GM21360 (cell line): ENCODE results near the gene EHD1.

ENCODE experiments used
- ATAC-seq: cut with Tn5 transposase; IDR thresholded peaks from one replicate; pipeline ENCODE4 v1.9.1; 2021; ENCODE audit warnings: mild to moderate bottlenecking, moderate library complexity; ENCODE audit not compliant: unreplicated experiment

Gene EHD1

DNA sequence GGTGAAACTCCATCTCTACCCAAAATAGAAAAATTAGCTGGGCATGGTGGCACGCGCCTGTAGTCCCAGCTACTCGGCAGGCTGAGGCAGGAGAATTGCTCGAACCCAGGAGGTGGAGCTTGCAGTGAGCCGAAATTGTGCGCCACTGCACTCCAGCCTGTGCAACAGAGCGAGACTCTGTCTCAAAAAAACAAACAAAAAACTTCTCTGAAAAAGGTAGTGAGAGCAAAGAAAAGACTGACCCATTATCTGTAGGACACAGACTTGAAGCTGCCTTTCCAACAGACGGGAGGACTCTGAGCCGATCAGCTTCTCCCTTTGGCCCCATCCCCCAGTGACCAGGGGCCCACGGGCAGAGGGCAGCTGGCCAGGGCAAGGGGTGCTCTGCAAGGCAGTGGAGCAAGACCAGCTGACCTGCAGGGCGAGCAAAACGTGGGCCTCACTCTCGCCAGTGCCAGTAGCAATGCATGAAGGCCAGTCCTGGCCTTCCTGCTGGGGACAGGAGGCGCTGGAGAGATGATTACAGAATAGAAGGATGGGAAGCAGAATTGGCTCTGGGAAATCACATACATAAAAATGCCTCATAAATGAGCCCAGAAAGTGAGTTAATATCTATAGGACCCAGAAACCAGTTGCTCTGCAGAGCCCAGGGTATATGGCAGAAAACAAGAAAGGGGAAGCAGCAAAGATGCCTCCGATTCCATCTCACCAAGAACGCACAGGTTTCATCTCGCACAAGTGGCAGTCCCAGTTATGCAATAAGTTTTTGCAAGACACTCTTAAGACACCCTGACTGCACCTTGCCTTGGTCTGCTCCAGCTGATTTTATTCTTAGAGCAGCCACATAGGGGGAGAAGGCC lies 2.8 kb downstream of the EHD1 start:
- no peak for ATAC-seq

DNA sequence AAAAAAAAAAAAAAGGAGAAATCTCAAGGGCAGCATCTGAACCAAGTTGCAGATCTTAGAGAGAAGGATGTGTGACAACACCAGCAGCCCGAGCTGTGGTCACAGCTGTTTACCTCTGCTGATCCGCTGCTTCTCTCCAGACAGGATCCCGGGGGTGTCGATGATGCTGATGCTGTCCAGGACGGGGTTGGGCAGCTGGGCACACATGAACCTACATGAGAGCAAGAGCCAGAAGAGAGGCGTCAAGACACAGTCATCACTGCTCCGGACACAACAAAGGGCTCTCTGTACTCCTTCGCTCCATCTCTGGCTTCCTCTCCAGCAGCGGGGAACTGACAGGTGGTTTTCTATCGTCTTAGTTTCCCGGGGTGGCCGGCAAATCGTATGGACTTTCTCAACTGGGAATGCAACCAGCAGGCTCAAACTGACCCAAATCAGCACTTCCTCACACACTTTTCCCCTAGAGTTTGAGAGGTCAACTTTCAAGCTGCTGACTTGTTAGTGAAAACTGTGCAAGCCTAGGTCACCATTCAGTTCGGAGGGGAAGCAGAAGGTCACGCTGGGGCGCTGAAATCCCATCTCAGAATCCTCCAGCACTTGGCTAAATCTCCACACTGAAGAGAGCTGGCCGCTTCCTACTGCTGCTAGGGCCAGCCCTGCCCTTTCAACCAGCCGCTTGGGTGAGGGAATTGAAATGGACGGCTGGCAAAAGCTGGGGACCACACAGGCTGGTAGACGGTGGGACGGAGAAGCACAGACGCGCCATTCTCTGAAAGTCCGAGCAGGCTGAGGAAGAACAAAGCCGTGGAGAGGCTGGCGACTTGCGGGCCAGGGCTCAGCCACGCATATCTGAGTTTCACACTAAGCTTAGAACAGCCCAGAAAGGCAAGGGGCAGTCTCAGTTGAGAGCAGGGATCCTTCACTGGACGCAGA lies 3.8 kb downstream of the EHD1 start:
- ATAC-seq = no peak

DNA sequence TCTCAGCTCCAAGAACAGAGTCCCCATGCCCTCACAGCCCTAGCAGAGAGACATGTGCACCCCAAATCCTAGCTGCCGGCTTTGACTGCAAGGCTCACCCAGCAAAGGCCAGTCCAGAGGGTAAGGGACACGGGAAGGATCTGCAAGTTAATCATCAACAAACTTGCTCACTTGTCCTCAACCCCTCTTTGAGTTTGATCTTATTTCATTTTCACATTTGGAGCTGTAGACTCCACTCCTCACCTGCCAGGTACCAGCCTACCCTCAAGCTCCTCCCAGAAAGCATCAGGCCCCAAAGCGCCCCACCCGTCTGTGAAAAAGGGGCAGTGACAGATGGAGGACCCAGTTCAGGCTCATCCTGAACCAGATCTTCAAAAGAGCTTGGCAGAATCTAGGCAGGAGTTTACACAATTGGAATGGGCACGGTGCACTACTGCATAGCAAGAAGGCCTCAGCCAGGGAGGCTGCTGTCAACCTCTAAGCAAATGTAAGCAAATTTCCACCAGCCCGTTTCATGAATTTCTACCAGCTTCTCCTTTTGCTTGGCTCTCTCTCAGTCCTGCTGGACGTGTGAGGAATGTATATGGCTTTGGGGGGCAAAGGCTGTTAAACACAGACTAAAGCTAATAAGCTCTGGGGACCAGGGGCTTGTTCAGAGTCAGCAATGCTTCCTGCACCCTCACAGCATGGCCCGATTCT lies 5.5 kb downstream of the EHD1 start:
- no peak for ATAC-seq

DNA sequence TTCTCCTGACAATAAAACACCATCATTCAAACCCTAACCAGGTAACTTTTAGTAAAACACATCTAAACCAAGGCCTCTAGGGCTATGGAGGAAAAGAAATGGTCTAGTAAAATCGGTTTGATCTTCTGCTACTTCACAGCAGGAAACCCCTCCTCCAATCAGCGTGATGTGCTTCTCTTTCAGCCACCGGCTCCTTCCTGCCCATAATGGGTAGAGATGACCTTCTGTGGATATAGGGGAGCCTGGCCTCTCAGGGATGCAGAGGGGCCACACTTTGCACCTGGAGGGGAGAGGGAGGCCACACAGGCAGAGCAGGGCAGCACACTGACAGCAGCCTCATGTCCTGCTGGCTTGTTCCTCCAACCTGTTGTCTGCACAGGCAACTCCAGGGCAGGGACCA lies 6.9 kb downstream of the EHD1 start:
- ATAC-seq = no peak

DNA sequence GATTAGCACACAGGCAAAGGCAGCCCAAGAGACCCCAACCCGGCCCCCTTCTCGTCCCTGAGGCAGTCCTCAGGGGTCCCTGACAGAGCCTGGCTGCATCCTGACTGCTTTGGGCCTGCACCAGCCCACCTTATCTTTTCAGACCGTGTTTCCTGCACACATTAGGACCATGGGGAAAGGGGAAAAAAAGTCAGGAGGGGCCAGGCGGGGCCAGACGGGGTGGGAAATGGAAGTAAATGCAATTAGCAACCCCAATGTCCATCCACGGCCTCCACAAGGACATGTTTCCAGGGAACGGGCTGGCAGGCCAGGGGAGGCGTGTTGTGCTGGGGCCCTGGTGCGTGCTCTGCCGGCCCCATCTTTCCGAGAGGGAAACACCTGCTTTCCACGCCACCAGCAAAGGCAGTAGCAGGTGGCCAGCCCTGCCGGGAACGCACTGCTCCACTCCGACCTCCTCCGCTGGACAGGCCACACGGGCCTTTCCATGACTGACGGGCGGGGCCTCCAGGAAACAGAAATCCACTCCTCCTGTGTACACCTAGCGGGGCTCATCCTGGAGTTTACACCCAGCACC lies 7.4 kb downstream of the EHD1 start:
- no peak for ATAC-seq

DNA sequence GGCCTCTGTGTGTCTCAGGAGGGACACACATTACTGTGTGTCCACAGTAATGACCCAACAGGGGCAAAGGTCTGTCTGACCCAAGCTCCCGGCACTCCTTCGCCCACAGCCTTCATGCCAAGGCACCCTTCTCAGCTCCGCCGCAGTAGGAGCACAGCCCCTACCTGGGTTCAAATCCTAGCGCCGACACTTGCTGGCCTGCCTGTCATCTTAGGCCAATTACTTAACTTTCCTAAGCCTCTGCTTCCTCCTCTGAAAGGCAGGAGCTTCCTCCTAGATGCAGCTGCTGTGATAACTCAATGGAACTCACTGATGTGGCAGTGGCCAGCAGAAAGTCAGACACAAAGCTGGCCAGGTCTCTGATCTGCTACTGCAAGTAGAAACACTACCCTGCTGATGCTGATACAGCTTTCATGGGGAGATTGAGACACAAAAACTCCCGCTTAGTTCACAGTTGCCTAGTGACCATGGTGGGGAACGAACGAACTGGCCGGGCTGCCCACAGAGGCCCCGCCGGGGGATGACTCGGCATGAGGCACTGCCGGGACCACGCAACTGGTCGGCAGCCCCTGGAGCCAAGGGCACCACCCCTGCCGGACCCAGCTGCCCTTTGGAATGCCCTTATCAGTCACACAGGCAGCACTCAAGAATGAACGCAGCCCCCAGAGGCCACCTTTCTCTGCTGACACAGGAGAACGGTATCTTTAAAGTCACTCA lies 8.1 kb downstream of the EHD1 start:
- ATAC-seq = no peak

DNA sequence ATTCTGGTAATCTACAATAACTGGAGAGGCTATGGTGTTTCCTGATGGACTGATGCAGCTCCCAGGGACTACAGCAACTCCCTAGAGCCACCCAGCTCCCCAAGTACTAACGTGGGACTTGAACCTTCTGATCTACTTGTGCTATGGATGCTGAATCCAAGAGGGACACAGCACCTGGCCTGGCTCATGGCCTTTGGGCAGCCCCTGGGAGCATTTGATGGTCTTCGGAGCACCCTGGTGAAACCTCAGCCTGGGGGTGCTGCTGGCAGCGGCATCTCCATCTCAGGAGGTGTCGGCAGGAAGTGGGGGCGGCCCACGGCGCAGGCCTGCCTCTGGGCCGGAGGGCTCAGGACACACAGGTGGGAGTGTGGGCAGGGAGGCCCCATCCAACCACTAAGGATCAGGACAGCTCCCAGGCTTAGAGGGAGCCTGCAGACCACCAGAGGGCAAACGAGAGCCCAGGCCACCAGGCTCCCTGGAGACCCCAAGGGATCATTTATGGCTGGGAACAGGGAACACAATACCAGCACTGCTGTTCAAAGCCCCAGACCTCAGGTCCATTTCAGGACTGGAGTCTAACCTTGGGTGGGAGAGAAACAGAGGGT lies 8.7 kb downstream of the EHD1 start:
- ATAC-seq = no peak

DNA sequence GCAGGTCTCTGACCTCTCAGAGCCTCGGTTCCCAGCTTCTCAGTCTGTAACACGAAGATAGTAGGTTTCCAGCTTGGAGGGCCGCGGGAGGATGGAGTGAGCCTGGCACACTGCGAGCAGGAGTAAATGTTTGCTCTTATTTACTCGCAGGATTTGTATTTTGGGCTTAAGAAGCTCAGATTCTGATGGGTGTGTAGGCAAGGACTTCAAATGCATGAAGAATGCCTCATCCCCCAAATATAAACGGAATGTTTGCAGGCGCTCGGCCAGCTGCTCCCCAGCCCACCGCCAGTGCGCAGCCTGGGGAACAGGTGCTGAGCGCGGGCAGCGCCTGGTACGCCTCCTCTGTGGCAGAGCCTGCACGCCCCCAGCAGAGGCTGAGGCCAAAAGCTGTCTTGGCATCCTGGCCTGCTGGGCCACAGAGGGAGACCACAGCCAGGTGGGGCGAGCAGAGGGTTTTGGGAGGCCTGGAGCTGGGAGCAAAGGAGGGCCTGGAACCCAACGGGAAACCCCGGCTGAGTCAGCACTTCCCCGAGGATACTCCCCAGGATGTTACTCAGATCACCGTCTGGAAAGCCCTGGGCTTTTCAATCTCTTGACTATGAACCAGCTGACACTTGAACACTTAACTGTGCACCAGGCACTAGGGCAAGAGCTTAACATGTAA lies 9.4 kb downstream of the EHD1 start:
- ATAC-seq = no peak

DNA sequence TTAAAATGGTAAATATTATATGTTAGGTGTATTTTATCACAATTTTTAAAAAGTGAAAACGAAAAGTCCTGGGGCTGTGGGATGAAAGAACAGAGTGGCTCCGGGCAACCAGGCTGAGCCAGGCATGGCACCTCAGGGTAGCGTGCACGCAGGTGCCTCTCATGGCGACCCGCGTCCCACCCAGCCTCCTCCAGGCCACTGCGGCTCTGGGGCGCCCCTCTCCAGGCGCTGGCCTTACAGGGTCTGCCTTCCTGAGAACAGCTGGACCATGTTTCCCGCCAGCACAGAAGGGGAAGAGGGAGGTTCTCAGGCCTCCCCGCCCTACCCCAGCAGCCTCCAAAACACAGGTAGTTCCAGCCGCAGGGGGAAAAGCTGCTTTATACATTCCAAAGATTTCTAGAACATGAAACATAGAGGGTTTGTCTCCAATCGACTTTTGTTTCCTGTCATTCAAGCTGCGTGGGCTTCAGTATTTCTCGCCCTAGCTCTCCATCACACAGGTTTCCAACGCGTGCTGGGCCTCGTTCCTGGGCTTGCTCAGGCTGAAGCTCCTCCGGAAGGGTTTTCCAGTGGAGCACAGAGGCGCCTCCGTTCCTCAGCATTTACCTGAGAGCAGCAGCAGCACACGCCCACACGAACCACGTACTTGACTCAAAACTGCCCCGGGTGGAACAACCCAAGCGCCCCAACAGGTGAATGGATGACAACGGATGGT lies 10.5 kb downstream of the EHD1 start:
- no peak for ATAC-seq

DNA sequence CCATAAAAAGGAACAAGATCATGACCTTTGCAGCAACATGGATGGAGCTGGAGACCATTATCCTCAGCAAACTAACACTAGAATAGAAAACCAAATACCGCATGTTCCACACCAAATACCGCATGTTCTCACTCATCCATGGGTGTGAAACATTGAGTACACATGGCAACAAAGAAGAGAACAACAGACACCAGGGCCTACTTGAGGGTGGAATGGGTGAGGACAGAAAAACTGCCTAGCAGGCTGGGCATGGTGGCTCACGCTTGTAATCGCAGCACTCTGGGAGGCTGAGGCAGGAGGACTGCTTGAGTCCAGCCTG lies 12.3 kb downstream of the EHD1 start:
- no peak for ATAC-seq

DNA sequence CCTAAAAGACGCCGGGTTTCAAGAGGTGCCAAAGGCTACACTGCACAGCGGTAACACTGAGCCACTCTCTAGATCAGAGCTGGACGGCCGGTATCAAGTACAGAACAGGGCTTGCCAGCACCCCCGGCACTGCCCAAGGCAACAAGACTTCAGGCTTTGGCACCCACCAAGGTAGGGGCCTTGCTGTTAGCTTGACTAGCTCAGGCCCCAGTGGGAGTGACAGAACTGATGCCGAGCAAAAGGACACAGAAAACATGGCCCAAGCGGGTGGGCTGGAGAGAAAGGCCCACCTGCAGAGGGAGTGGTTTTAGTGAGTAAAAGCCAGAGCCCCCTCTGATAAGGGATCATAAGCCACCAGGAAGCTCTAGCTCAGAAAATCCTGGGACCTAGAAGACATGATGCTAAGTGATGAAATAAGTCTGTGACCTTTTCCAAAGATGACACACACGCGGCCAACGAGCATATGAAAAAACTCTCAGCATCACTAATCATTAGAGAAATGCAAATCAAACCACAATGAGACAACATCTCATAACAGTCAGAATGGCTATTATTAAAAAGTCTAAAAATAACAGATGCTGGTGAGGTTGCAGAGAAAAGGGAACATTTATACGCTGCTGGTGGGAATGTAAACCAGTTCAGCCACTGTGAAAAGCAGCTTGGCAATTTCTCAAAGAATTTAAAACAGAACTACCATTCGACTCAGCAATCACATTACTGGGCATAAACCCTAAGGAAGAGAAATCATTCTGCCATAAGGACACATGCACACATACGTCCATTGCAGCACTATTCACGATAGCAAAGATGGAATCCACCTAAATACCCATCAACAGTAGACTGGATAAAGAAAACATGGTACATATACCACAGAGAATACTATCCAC lies 12.9 kb downstream of the EHD1 start:
- ATAC-seq = no peak

DNA sequence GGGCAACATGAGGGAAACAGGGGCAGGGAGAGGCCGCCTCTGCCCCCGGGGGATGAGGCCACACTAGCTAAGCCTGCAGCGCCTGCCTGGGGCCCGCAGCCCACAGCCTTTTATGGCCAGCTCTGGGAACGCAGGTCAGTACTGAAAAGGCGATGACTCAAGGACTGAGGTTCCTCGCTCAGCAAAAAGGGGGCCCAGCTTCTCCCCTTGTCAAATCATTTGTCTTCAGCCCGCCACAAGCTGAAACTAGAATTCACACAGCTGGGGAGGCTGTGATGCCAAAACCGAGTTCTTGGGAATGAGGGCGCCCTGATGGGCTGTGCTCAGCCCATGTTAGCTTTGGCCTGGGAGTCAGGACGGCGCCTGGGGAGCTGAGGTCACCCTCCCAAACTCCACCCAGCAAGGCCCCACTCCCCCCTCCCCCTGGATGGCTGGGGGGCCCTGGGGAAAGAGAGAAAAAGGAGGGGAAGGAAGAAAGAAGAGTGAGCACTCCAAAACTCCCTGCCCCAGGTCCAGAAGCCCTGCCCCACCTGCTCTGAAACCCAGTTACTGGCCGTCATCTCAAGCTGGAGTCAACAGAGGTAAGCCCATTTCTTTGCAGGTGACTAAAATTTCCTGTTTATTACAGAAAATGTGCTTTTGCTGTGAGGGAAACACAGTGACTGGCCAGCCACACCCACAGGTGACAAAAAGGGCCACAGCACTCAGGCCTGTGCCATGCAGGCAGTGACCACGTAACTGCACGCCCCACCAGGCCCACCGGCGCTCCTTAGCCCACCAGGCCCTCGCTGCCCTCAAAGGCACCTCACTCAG lies 13.7 kb downstream of the EHD1 start:
- ATAC-seq = no peak

DNA sequence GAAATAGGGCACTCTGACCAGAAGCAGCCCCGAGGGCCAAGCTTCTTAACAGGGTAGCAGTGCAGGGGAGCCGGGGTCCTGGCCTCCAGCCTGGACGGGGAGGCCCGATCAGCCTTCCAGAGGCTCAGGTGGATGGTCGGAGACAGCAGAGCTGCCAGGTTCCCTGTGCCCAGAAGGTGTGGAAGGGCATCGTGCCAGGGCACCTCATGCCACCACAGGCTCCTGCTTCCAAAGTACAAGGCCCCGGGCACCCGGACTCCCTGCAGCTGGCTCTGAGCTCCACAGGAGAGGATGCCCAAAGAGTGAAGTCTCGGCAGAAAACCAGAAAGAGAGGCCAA lies 14.3 kb downstream of the EHD1 start:
- ATAC-seq = no peak

DNA sequence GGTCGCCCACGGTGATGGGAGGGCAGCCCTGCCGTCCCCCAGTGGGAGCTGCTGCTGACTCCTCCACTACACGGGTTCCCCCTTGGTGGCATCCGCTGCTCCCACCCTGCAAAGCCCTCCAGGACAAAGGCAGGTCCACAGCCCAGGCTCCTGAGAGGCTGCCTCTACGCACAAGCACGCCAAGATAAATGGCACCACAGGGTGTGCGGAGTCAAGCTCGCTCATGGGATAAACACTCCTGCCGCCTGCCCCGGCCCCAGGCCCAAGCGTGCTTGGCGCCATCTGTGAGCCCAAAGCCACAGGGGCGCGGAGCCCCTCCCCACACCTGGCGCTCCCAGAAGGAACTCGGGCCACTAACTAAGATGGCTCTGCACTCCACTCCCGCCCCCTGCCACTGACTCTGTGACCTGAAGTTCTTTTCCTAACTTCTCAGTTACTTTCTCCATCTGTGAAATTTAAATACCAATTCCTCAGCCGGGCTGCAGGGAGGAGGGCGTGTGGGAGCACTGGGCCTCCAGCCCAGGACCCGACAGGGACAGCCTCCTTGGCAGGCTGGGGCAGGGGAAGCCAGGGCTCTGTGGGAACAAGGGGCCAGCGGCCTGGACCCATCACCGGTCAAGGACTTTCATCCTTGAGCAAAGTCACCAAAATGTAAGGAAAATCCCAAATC lies 14.9 kb downstream of the EHD1 start:
- no peak for ATAC-seq

DNA sequence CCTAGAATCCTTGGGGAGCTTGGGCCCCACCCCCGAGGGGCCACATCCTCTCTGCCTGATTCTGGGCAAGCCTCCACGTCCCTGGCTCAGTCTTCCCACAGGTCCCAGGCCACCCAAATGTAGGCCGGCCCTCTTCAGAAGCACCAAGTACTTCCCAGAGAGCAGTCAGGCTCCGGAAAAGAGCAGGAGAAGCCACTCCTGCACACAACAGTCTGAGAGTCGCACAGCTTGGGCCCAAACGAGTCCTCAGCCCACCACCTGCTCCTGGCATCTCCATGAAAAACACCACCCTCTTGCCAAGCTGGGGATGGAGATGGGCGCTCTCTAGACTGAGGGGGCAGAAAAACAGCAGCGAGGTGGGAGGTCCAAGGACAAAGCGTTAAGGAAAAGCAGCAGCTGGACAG lies 15.4 kb downstream of the EHD1 start:
- ATAC-seq = no peak

DNA sequence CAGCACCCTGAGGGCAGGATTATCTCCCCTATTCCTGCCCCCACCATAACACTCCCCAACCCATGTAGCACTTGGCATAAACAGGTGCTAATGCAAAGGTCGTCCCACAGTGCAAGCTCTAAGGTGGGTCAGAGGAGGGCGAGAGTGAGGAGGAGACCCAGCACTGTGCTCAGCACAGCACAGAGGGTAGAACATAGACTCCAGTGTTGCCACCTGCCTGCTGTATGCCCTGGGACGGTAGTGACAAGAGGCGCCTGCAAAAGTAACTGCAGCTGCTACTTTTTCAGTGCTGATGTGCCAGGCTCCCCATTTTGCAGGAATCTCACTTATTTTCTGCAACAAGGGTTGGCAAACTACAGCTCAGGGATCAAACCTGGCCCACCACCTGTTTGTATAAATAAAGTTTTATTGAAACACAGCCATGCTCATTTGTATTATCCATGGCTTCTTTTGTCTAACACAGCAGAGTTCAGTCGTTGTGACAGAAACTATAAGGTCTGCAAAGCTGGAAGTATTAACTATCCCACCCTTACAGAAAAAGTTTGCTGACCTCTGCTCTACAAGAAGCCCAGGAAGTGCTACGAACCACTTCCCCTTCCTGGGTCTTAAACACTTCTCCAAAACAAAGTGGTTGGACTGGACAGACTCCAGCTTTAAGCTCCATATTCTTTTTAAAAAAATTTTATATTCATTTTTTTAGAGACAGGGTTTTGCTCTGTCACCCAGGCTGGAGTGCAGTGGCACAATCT lies 17.0 kb downstream of the EHD1 start:
- no peak for ATAC-seq
